ENCODE measurements around the gene RBBP5.

The RBBP5 gene

GRCh38 chr1:205091043-205091740, 30.6 kb downstream of the RBBP5 start:
- Histone ChIP-seq H3K27me3 (ENCODE audit: insufficient read depth, poor library complexity, severe bottlenecking) (no peaks in the 10 kb centered on the region), H3K27ac (replicated peaks) (no peak overlapping the region), H3K4me3 (replicated peaks; ENCODE audit: insufficient read depth, low read length) (no peak overlapping the region)
- TF ChIP-seq CTCF (IDR thresholded peaks at IDR 0.05; ENCODE audit: insufficient read depth, low read length) = no peak
- TF ChIP-seq, protein P1, sequence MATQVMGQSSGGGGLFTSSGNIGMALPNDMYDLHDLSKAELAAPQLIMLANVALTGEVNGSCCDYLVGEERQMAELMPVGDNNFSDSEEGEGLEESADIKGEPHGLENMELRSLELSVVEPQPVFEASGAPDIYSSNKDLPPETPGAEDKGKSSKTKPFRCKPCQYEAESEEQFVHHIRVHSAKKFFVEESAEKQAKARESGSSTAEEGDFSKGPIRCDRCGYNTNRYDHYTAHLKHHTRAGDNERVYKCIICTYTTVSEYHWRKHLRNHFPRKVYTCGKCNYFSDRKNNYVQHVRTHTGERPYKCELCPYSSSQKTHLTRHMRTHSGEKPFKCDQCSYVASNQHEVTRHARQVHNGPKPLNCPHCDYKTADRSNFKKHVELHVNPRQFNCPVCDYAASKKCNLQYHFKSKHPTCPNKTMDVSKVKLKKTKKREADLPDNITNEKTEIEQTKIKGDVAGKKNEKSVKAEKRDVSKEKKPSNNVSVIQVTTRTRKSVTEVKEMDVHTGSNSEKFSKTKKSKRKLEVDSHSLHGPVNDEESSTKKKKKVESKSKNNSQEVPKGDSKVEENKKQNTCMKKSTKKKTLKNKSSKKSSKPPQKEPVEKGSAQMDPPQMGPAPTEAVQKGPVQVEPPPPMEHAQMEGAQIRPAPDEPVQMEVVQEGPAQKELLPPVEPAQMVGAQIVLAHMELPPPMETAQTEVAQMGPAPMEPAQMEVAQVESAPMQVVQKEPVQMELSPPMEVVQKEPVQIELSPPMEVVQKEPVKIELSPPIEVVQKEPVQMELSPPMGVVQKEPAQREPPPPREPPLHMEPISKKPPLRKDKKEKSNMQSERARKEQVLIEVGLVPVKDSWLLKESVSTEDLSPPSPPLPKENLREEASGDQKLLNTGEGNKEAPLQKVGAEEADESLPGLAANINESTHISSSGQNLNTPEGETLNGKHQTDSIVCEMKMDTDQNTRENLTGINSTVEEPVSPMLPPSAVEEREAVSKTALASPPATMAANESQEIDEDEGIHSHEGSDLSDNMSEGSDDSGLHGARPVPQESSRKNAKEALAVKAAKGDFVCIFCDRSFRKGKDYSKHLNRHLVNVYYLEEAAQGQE (IDR thresholded peaks at IDR 0.05; ENCODE audit: insufficient replicate concordance, low read depth) = no peak
- DNase-seq (ENCODE audit: low read depth in 1 of 2, low spot score in 1 of 2) = peak in 1 of 2 experiments; percentile 12

DNA sequence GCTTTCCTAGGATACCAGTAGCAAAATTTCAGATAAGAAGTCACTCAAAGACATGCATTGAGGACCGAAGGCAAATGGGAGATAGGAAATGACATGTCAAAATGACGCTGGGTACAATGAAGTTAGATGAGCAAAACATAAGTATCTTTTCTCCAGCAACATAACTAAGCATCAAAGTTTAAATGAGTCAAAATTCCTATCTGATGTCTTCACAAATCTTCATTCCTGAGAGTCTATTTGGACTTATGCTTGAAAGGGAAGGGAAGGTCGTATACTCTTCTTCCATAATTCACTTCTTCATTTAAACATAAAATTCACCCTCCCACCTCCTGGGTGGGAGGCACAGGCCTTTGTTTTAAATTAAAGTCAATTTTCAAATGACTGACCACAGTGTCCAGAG, 33.4 kb downstream of the RBBP5 start:
- TF ChIP-seq CTCF (IDR thresholded peaks at IDR 0.05; ENCODE audit: insufficient read depth, low read length) (no peak), POLR2AphosphoS5 (IDR thresholded peaks at IDR 0.05; ENCODE audit: low read depth) (no peak), SPI1 (IDR thresholded peaks at IDR 0.05; ENCODE audit: borderline replicate concordance, low read depth) (no peak), GABPA (IDR thresholded peaks at IDR 0.05; ENCODE audit: low read depth) (no peak)
- TF ChIP-seq, protein P1 (IDR thresholded peaks at IDR 0.05; ENCODE audit: insufficient replicate concordance, low read depth) = no peak
- Histone ChIP-seq H3K27ac (replicated peaks) (no peak overlapping the region), H3K4me3 (replicated peaks; ENCODE audit: insufficient read depth, low read length) (no peak overlapping the region), H3K27me3 (ENCODE audit: insufficient read depth, poor library complexity, severe bottlenecking) (no peaks in the 10 kb centered on the region)
- DNase-seq (ENCODE audit: low read depth in 1 of 2, low spot score in 1 of 2) = no peak

GRCh38 chr1:205084360-205084759, 37.4 kb downstream of the RBBP5 start, which contains the start of gene TMEM81:
Gene TMEM81 (minus strand): TSS chr1:205084460. CDS start chr1:205084320, 140 bp downstream.
- Histone ChIP-seq H3K27ac (replicated peaks) (no peak within 1 kb of the TSS), H3K27me3 (ENCODE audit: insufficient read depth, poor library complexity, severe bottlenecking) (no peaks in the 10 kb centered on the region), H3K4me3 (replicated peaks; ENCODE audit: insufficient read depth, low read length) (no peak within 1 kb of the TSS)
- TF ChIP-seq POLR2AphosphoS5 (IDR thresholded peaks at IDR 0.05; ENCODE audit: low read depth) = no peak
- TF ChIP-seq, protein P1 (IDR thresholded peaks at IDR 0.05; ENCODE audit: insufficient replicate concordance, low read depth) = no peak
- DNase-seq (ENCODE audit: low read depth in 1 of 2, low spot score in 1 of 2) = no peak
